GM23338 (cell line): ENCODE data around the gene CAPZB. TPM values are rescaled to one million over a fixed set of nuclear protein-coding genes. Genes with fewer than 3 reads are reported as not detected.

Source experiments
- ATAC-seq: fragments of 200-7000 bp; cut with Tn5 transposase; 3 replicates; pipeline ENCODE4 v1.9.1; 2020
- DNase-seq: peaks from one replicate; pipeline ENCODE4 v3.0.0-alpha.2; 2015; ENCODE audit warnings: low spot score
- H2AFZ ChIP-seq: fragments of 200-600 bp; sonication (generic); 2 replicates; pipeline ENCODE4 v1.8.0; 2016; ENCODE audit warnings: antibody characterized with exemption, mild to moderate bottlenecking, moderate library complexity
- H3F3A ChIP-seq: fragments of 200-600 bp; sonication (generic); replicated peaks from 2 replicates; pipeline ENCODE4 v1.8.0; 2017; ENCODE audit warnings: antibody characterized with exemption, mixed run types, low read depth
- H3K27ac ChIP-seq: fragments of 200-600 bp; sonication (generic); 2 replicates; pipeline ENCODE4 v1.6.1; 2016; ENCODE audit warnings: low read depth
- H3K27me3 ChIP-seq: fragments of 200-600 bp; sonication (generic); 2 replicates; pipeline ENCODE4 v1.8.0; 2016; ENCODE audit warnings: mild to moderate bottlenecking, mixed run types, moderate library complexity; ENCODE audit not compliant: insufficient read depth
- H3K36me3 ChIP-seq: fragments of 200-600 bp; sonication (generic); 2 replicates; pipeline ENCODE4 v1.8.0; 2016; ENCODE audit warnings: mild to moderate bottlenecking; ENCODE audit not compliant: insufficient read depth
- H3K4me1 ChIP-seq: fragments of 200-600 bp; sonication (generic); 2 replicates; pipeline ENCODE4 v1.8.0; 2016; ENCODE audit warnings: mild to moderate bottlenecking, moderate library complexity; ENCODE audit not compliant: insufficient read depth
- H3K4me2 ChIP-seq: fragments of 200-600 bp; sonication (generic); 2 replicates; pipeline ENCODE4 v1.7.1; 2017; ENCODE audit warnings: mixed run types
- H3K4me3 ChIP-seq: fragments of 200-600 bp; sonication (generic); 2 replicates; pipeline ENCODE4 v1.6.1; 2016; ENCODE audit warnings: mixed run types
- H3K79me2 ChIP-seq: fragments of 200-600 bp; sonication (generic); replicated peaks from 2 replicates; pipeline ENCODE4 v1.8.0; 2017; ENCODE audit warnings: mild to moderate bottlenecking; ENCODE audit not compliant: insufficient read depth
- H3K9me2 ChIP-seq: fragments of 200-600 bp; sonication (generic); 2 replicates; pipeline ENCODE4 v1.8.0; 2017; ENCODE audit not compliant: insufficient read depth
- H4K20me1 ChIP-seq: fragments of 200-600 bp; sonication (generic); replicated peaks from 2 replicates; pipeline ENCODE4 v1.8.0; 2017; ENCODE audit warnings: mild to moderate bottlenecking; ENCODE audit not compliant: insufficient read depth
- H3K27ac Mint-ChIP-seq: 2 replicates; pipeline ENCODE4 v1.8.0; 2020; ENCODE audit warnings: inconsistent platforms, mild to moderate bottlenecking, moderate library complexity, mixed read lengths
- H3K27me3 Mint-ChIP-seq: 3 replicates; pipeline ENCODE4 v1.8.0; 2022; ENCODE audit warnings: low read depth, mild to moderate bottlenecking, moderate library complexity, mixed read lengths, inconsistent platforms; ENCODE audit not compliant: insufficient read depth, poor library complexity
- H3K36me3 Mint-ChIP-seq: 3 replicates; pipeline ENCODE4 v1.8.0; 2021; ENCODE audit warnings: low read depth, mild to moderate bottlenecking, inconsistent platforms, moderate library complexity, mixed read lengths
- H3K4me1 Mint-ChIP-seq: 3 replicates; pipeline ENCODE4 v1.8.0; 2020; ENCODE audit warnings: mild to moderate bottlenecking, inconsistent platforms, mixed read lengths
- H3K4me3 Mint-ChIP-seq: 3 replicates; pipeline ENCODE4 v1.8.0; 2021; ENCODE audit warnings: moderate library complexity, mild to moderate bottlenecking, inconsistent platforms, mixed read lengths
- H3K9me3 Mint-ChIP-seq: 3 replicates; pipeline ENCODE4 v1.8.0; 2020; ENCODE audit warnings: moderate library complexity, mild to moderate bottlenecking, inconsistent platforms, mixed read lengths
- CREB1 ChIP-seq: fragments of 250-450 bp; sonication (Bioruptor Pico); IDR thresholded peaks from 2 replicates; pipeline ENCODE4 v1.5.0; 2020; ENCODE audit warnings: low read depth, mild to moderate bottlenecking, moderate library complexity
- EZH2 ChIP-seq: fragments of 200-600 bp; sonication (generic); IDR thresholded peaks from one replicate; pipeline ENCODE4 v1.8.0; 2017; ENCODE audit warnings: antibody characterized with exemption, mild to moderate bottlenecking, low read depth; ENCODE audit not compliant: unreplicated experiment
- EZH2phosphoT487 ChIP-seq: fragments of 200-600 bp; sonication (generic); IDR thresholded peaks from one replicate; pipeline ENCODE4 v1.8.1; 2018; ENCODE audit warnings: antibody characterized with exemption; ENCODE audit not compliant: unreplicated experiment
- JUNB ChIP-seq: IDR thresholded peaks from one replicate; pipeline ENCODE4 v1.6.1; 2016; ENCODE audit warnings: antibody characterized with exemption; ENCODE audit not compliant: unreplicated experiment
- NANOG ChIP-seq: IDR thresholded peaks from 2 replicates; pipeline ENCODE4 v1.6.1; 2016; ENCODE audit warnings: antibody characterized with exemption, borderline replicate concordance
- POLR2AphosphoS5 ChIP-seq: IDR thresholded peaks from 2 replicates; pipeline ENCODE4 v1.6.1; 2016; ENCODE audit warnings: antibody characterized with exemption, low read depth
- STAT1 ChIP-seq: IDR thresholded peaks from one replicate; pipeline ENCODE4 v1.6.1; 2016; ENCODE audit warnings: antibody characterized with exemption; ENCODE audit not compliant: unreplicated experiment
- ZNF114 ChIP-seq: fragments of 250-450 bp; sonication (Bioruptor Pico); IDR thresholded peaks from 2 replicates; pipeline ENCODE4 v1.5.0; 2020; ENCODE audit warnings: mild to moderate bottlenecking, moderate library complexity
- ZNF331 ChIP-seq: fragments of 250-450 bp; sonication (Bioruptor Pico); IDR thresholded peaks from 2 replicates; pipeline ENCODE4 v1.5.0; 2020; ENCODE audit warnings: low read depth, mild to moderate bottlenecking, moderate library complexity
- polyA plus RNA-seq: library from polyadenylated mRNA; unstranded; fragments of >200 nt; fragmentation: Nextera tagmentation; extraction: Ambion mirVana; gene quantifications from 2 replicates; pipeline ENCODE4 v1.2.1, GENCODE V29; 2016
- total RNA-seq: library from RNA; depleted of rRNA; stranded (reverse); fragments of >200 nt; shearing (Covaris generic); gene quantifications from 2 replicates; pipeline ENCODE4 v1.2.3, GENCODE V29; 2014
- TF ChIP-seq, protein P1 (sequence below): IDR thresholded peaks from 2 replicates; pipeline ENCODE4 v1.6.1; 2016; ENCODE audit warnings: antibody characterized with exemption
- TF ChIP-seq, protein P2 (sequence below): fragments of 250-450 bp; sonication (Bioruptor Pico); IDR thresholded peaks from 2 replicates; pipeline ENCODE4 v1.5.0; 2020; ENCODE audit warnings: mild to moderate bottlenecking, moderate library complexity
- TF ChIP-seq, protein P3 (sequence below): IDR thresholded peaks from one replicate; pipeline ENCODE4 v1.6.1; 2018; ENCODE audit warnings: antibody characterized with exemption; ENCODE audit not compliant: unreplicated experiment
- TF ChIP-seq, protein P4 (sequence below), 2 experiments: fragments of 200-600 bp in 1 of 2; sonication (generic) in 1 of 2; conservative IDR thresholded peaks; 2 replicates each; pipeline versions ENCODE4 v1.5.1 to v1.6.1; 2016 to 2017; ENCODE audit warnings: antibody characterized with exemption in 2 of 2, low read depth in 2 of 2, mild to moderate bottlenecking in 2 of 2, moderate library complexity in 1 of 2

CAPZB gene
- total and polyA plus RNA-seq, 2 experiments from 2014 or later: 195 to 348 TPM

DNA sequence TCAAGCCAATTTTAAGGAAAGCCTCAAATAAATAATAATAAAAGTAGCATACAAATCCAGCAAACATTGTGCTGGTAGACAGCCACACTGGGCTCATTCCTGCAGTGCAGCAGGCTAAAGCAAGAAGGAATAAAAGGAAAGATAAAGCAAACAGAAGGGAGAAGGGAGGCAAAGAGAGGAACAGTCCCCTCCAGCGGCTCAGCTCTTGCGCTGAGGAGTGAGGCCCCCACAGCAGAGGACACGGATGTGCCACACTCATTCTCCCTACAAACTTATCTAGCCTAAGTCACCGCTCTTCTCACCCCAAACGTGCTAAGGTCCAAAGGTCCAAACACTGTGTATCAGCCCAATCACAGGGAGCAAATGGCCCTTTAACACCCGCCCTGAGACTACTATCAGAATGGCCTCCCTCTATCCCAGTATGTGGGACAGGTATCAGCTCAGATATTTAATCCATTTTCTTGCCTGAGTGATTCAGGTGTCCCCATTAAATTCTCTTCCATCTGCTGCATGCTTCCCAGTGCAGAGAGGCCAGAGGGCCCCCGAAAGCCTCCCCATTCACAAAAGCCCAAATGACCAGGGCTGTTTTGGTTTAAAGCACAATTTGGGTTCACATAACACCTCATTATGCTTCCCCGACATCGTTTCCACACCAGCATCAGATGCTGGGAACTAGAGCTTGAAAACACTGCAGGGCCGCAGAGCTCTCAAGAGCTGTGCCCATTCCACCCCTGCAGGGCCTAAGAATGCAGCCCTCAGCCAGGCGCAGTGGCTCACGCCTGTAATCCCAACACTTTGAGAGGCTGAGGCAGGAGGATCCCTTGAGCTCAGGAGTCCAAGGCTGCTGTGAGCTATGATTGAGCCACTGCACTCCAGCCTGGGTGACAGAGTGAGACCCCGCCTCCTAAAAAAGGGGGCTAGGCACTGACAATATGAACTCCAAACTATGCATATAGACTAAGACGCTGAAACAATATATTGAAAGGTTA is 17.8 kb downstream of the CAPZB start:
- peaks cover 100% of the 10 kb centered on the region for H3K79me2 ChIP-seq
- H3K4me3 ChIP-seq: no peak overlapping the region
- Mint-ChIP-seq H3K4me1 (peaks cover 78% of the 10 kb centered on the region), H3K4me3 (no peak overlapping the region), H3K9me3 (no peaks in the 10 kb centered on the region; the same call in 1 of the 3 replicates), H3K27me3 (peaks cover 2% of the 10 kb centered on the region), H3K27ac (peak overlapping the region; percentile 55; the same call in 1 of the 2 replicates), H3K36me3 (peaks cover 20% of the 10 kb centered on the region)
- H3K36me3 ChIP-seq: no peaks in the 10 kb centered on the region
- peaks cover 3% of the 10 kb centered on the region; the same call in 1 of the 2 replicates for H3F3A ChIP-seq
- peaks cover 91% of the 10 kb centered on the region for H4K20me1 ChIP-seq
- ATAC-seq: peak; percentile 20
- no peaks in the 10 kb centered on the region for H3K27me3 ChIP-seq
- no peak for DNase-seq
- peaks cover 68% of the 10 kb centered on the region for H3K4me1 ChIP-seq
- H3K9me2 ChIP-seq: no peaks in the 10 kb centered on the region
- no peak overlapping the region for H2AFZ ChIP-seq
- TF ChIP-seq, protein P1, sequence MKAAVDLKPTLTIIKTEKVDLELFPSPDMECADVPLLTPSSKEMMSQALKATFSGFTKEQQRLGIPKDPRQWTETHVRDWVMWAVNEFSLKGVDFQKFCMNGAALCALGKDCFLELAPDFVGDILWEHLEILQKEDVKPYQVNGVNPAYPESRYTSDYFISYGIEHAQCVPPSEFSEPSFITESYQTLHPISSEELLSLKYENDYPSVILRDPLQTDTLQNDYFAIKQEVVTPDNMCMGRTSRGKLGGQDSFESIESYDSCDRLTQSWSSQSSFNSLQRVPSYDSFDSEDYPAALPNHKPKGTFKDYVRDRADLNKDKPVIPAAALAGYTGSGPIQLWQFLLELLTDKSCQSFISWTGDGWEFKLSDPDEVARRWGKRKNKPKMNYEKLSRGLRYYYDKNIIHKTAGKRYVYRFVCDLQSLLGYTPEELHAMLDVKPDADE: no peak
- TF ChIP-seq STAT1 (no peak), EZH2phosphoT487 (no peak), ZNF331 (CRISPR knock-in tag) (no peak), POLR2AphosphoS5 (no peak), CREB1 (CRISPR knock-in tag) (no peak), JUNB (no peak), NANOG (no peak), ZNF114 (CRISPR knock-in tag) (no peak), EZH2 (no peak)
- TF ChIP-seq, protein P2, sequence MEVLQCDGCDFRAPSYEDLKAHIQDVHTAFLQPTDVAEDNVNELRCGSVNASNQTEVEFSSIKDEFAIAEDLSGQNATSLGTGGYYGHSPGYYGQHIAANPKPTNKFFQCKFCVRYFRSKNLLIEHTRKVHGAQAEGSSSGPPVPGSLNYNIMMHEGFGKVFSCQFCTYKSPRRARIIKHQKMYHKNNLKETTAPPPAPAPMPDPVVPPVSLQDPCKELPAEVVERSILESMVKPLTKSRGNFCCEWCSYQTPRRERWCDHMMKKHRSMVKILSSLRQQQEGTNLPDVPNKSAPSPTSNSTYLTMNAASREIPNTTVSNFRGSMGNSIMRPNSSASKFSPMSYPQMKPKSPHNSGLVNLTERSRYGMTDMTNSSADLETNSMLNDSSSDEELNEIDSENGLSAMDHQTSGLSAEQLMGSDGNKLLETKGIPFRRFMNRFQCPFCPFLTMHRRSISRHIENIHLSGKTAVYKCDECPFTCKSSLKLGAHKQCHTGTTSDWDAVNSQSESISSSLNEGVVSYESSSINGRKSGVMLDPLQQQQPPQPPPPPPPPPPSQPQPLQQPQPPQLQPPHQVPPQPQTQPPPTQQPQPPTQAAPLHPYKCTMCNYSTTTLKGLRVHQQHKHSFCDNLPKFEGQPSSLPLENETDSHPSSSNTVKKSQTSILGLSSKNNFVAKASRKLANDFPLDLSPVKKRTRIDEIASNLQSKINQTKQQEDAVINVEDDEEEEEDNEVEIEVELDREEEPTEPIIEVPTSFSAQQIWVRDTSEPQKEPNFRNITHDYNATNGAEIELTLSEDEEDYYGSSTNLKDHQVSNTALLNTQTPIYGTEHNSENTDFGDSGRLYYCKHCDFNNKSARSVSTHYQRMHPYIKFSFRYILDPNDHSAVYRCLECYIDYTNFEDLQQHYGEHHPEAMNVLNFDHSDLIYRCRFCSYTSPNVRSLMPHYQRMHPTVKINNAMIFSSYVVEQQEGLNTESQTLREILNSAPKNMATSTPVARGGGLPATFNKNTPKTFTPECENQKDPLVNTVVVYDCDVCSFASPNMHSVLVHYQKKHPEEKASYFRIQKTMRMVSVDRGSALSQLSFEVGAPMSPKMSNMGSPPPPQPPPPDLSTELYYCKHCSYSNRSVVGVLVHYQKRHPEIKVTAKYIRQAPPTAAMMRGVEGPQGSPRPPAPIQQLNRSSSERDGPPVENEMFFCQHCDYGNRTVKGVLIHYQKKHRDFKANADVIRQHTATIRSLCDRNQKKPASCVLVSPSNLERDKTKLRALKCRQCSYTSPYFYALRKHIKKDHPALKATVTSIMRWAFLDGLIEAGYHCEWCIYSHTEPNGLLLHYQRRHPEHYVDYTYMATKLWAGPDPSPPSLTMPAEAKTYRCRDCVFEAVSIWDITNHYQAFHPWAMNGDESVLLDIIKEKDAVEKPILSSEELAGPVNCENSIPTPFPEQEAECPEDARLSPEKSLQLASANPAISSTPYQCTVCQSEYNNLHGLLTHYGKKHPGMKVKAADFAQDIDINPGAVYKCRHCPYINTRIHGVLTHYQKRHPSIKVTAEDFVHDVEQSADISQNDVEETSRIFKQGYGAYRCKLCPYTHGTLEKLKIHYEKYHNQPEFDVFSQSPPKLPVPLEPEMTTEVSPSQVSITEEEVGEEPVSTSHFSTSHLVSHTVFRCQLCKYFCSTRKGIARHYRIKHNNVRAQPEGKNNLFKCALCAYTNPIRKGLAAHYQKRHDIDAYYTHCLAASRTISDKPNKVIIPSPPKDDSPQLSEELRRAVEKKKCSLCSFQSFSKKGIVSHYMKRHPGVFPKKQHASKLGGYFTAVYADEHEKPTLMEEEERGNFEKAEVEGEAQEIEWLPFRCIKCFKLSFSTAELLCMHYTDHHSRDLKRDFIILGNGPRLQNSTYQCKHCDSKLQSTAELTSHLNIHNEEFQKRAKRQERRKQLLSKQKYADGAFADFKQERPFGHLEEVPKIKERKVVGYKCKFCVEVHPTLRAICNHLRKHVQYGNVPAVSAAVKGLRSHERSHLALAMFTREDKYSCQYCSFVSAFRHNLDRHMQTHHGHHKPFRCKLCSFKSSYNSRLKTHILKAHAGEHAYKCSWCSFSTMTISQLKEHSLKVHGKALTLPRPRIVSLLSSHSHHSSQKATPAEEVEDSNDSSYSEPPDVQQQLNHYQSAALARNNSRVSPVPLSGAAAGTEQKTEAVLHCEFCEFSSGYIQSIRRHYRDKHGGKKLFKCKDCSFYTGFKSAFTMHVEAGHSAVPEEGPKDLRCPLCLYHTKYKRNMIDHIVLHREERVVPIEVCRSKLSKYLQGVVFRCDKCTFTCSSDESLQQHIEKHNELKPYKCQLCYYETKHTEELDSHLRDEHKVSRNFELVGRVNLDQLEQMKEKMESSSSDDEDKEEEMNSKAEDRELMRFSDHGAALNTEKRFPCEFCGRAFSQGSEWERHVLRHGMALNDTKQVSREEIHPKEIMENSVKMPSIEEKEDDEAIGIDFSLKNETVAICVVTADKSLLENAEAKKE: no peak
- TF ChIP-seq, protein P3, sequence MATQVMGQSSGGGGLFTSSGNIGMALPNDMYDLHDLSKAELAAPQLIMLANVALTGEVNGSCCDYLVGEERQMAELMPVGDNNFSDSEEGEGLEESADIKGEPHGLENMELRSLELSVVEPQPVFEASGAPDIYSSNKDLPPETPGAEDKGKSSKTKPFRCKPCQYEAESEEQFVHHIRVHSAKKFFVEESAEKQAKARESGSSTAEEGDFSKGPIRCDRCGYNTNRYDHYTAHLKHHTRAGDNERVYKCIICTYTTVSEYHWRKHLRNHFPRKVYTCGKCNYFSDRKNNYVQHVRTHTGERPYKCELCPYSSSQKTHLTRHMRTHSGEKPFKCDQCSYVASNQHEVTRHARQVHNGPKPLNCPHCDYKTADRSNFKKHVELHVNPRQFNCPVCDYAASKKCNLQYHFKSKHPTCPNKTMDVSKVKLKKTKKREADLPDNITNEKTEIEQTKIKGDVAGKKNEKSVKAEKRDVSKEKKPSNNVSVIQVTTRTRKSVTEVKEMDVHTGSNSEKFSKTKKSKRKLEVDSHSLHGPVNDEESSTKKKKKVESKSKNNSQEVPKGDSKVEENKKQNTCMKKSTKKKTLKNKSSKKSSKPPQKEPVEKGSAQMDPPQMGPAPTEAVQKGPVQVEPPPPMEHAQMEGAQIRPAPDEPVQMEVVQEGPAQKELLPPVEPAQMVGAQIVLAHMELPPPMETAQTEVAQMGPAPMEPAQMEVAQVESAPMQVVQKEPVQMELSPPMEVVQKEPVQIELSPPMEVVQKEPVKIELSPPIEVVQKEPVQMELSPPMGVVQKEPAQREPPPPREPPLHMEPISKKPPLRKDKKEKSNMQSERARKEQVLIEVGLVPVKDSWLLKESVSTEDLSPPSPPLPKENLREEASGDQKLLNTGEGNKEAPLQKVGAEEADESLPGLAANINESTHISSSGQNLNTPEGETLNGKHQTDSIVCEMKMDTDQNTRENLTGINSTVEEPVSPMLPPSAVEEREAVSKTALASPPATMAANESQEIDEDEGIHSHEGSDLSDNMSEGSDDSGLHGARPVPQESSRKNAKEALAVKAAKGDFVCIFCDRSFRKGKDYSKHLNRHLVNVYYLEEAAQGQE: no peak
- TF ChIP-seq, protein P4, sequence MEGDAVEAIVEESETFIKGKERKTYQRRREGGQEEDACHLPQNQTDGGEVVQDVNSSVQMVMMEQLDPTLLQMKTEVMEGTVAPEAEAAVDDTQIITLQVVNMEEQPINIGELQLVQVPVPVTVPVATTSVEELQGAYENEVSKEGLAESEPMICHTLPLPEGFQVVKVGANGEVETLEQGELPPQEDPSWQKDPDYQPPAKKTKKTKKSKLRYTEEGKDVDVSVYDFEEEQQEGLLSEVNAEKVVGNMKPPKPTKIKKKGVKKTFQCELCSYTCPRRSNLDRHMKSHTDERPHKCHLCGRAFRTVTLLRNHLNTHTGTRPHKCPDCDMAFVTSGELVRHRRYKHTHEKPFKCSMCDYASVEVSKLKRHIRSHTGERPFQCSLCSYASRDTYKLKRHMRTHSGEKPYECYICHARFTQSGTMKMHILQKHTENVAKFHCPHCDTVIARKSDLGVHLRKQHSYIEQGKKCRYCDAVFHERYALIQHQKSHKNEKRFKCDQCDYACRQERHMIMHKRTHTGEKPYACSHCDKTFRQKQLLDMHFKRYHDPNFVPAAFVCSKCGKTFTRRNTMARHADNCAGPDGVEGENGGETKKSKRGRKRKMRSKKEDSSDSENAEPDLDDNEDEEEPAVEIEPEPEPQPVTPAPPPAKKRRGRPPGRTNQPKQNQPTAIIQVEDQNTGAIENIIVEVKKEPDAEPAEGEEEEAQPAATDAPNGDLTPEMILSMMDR (conservative IDR thresholded peaks at IDR 0.05; ENCODE audit: low read depth in 2 of 2): no peak
- H3K27ac ChIP-seq: no peak overlapping the region
- H3K4me2 ChIP-seq: 0 out of 2 replicates have a peak overlapping the region, but pooled peaks have one; percentile 6
